ENCODE results near the gene TFG. TPM values are rescaled to one million over a fixed set of nuclear protein-coding genes. Genes with fewer than 3 reads are reported as not detected.

Gene TFG
- total RNA-seq, 4 donors from 2014 or later, result 49.4 to 131 (median 66.8) TPM

GRCh38 chr3:100693225-100693624 is 16.1 kb upstream of the TFG start:
- TF ChIP-seq CTCF (IDR thresholded peaks at IDR 0.05; ENCODE audit: low read depth), result no peak

GRCh38 chr3:100695696-100696095 is 13.6 kb upstream of the TFG start:
- TF ChIP-seq CTCF (IDR thresholded peaks at IDR 0.05; ENCODE audit: low read depth), result no peak

GRCh38 chr3:100696161-100696560 is 13.1 kb upstream of the TFG start:
- TF ChIP-seq CTCF (IDR thresholded peaks at IDR 0.05; ENCODE audit: low read depth), result no peak

GRCh38 chr3:100697172-100697571 is 12.1 kb upstream of the TFG start:
- TF ChIP-seq CTCF (IDR thresholded peaks at IDR 0.05; ENCODE audit: low read depth), result no peak

GRCh38 chr3:100697723-100698285 is 11.5 kb upstream of the TFG start:
- TF ChIP-seq CTCF (IDR thresholded peaks at IDR 0.05; ENCODE audit: low read depth), result no peak

GRCh38 chr3:100698736-100699135 is 10.6 kb upstream of the TFG start:
- no peak for TF ChIP-seq CTCF (IDR thresholded peaks at IDR 0.05; ENCODE audit: low read depth)

GRCh38 chr3:100700708-100701107 is 8.6 kb upstream of the TFG start:
- no peak for TF ChIP-seq CTCF (IDR thresholded peaks at IDR 0.05; ENCODE audit: low read depth)

All from subcutaneous adipose tissue (tissue), 4 donors.